Amniotic epithelial cell (primary cell): ENCODE data around the gene MGMT.

Experiments
- DNase-seq: peaks from one replicate; pipeline ENCODE4 v3.0.0-alpha.2; 2010; ENCODE audit warnings: low read depth

The MGMT gene

DNA sequence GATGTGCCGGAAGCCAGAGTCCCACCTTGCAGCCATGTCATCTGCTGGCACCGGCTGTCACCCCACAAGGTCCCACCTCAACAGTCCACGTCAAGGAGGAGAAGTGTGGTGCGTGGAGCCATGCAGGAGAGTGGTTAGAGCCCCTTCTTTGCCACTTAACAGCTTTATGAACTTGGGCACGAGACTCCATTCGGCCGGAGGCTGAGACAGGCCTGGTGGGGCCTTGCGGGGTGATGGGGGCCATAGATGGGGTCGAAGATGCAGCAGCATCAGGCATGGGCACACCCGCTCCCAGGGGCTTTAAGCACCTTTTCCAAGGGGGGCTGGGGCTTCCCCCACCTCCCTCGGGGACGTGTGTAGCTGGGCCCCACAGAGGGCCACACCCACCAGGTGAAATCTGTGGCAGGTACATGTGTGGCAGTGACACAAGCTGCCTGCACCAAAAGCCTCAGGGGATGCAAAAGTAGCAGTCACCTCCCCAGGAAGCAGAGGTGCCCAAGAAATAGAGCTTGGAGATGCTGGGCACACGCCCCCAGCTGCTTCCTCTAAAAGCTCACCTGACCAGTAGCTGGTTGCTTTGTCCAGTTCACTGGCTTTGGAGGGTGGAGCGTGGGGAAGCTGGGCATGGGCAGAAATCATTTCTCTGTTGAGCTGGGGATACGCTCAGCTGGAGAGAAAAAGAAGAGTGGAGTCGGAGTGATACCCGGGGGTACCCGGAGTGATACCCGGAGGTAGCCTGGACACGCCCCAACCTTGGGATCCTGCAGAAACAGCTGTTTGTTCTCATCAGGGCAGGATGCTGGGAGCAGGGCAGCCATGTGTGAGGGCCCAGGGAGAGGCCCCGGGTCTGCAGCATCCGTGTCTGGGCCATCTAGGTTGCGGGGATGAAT lies 297.2 kb downstream of the MGMT start:
- DNase-seq = no peak

DNA sequence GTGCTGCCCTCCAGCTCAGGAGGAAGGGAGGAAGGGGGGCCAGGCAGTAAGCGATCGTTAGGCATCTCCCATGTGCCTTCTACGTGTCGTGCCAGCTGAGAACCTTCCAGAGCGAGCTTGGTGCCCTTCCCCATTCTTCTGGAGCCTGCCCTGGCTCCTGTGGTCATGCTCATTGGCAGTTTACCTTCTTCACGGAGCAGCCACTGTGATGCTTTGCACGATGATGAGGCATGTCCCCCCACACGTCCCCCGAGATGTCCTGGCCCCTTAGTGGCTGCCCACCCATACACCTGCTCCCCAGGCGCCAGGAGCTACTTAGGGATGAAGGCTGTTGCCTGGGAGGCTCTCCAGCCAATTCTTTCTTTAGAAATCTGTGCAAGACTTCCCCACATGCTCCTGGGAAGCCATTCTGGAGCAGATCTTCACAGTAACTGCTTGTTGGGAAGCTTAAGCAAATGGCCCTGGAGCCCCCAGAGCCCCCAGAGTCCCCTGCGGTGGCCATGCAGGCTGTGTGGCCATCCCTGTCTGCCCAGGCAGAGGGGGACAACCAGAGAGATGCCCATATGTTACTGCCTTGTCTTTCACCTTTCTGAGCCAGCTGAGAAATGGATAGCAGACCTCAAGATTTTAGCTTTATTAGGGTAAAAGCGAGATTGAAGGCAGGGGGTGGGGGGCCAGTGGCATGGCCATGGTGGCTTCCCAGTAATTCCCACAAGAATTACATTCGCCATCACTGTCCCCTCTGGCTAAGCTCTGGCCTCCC lies 298.0 kb downstream of the MGMT start:
- no peak for DNase-seq

DNA sequence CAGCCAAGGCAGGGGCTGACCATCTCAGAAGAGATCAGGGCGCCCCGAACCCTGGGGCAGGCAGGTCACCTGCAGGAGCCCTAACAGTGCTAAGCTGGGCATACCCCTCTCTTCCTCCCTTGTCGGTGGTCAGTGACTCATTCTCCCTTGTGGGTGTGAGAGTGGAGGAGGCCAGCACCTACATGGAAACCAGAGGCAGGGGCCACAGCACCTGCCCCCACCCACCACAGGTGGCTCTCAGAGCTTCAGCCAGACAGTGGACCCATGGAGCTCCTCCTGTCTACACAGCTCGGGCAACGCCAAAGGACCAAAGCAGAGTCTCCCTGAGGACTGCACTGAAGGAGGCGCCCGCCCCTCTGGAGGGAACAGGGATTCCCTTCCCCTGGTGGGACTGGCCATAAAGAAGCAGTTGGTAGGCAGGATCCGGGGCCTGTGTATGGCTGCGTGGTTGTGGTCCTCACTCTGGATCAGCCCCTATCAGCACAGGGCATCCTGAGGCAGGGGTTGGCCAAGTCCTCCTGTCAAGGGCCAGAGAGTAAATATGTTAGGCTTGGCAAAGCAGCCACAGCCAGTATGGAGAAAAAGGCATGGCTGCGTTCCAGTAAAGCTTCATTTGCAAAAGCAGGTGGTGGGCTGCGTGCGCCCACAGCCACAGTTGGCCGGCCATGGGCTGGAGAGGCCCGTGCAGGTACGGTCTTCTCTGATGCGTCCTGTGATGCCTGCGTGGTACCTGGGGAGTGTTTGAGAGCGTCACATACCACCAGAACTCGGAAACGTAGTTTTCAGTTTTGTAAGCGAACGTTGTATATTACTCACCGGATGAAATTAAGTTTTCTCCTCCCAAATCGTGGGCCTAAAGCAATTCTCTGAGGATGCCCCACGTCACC lies 298.9 kb downstream of the MGMT start:
- DNase-seq = no peak

DNA sequence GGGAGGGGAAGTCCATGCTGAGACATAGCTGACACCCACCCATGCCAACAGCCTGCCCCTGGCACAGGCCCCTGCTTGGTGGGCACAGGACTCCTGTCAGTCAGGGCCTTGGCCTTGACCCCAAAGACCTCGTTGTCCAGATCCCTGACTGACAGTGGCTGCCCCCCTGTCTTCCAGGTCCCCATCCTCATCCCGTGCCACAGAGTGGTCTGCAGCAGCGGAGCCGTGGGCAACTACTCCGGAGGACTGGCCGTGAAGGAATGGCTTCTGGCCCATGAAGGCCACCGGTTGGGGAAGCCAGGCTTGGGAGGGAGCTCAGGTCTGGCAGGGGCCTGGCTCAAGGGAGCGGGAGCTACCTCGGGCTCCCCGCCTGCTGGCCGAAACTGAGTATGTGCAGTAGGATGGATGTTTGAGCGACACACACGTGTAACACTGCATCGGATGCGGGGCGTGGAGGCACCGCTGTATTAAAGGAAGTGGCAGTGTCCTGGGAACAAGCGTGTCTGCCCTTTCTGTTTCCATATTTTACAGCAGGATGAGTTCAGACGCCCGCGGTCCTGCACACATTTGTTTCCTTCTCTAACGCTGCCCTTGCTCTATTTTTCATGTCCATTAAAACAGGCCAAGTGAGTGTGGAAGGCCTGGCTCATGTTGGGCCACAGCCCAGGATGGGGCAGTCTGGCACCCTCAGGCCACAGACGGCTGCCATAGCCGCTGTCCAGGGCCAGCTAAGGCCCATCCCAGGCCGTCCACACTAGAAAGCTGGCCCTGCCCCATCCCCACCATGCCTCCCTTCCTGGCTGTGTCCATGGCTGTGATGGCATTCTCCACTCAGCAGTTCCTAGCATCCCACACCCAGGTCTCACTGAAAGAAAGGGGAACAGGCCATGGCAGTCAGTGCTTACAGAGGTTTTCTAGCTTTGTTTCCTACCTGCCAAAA lies 299.8 kb downstream of the MGMT start:
- no peak for DNase-seq

DNA sequence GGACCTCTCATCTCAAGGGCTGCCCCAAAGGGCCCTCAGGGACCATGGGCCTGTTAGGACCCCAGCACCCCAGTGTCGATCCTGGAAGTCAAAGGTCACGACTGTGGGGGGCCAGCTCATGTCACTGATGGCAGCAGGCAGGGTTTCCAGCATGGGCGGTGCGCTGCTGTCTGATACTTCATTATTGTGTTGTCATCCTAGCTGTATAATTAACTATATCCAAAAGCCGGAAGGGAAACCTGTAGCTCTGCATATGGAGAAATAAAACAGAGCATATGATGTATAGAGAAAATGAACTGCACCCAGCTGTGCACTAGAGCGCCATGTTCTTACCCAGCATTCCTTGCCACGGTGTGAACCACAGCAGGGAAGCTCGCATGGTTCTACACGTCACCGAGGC lies 300.7 kb downstream of the MGMT start:
- no peak for DNase-seq

DNA sequence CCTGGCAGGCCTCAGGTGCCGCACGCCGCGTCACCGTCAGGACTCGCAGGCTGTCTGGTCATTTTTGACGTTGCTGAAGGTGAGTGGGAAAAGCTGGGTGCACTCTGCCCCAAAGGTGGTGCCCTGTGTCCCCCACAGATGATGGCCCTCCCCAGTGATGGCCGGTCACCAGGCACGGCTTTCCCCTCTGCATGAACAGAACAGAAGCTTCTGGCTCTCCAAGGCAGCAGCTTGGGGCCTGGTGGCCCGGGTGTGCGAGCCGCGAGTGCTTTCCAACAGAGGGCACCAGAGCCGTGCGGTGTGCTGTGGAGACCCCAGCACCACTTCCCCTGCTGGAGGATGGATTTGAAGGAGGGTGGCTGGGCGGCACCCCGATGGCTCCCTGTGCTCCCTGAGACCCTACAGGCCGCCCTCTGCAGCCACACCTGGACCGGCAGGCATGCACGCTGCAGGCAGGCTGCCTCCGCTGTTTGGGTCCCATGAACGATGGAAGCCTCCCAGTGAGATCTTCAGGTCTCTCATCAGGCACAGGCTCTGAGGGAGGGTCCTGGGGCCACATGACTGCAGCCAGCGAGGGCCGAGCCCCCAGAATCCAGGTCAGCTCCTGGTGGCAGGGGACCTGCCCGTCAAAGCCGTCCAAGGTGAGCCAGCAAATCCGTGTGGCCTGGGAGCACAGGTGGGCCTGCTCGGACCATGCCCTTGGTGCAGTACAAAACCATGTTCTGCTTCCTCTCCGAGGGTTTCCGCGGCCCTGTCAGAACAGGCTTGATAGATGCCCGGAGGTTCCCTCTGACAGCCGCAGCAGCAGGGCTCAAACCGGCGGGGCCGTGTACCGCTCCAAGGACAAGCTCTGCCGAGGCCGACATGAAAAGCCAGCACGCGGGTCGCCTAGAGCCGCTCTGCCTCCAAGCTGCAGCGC lies 301.7 kb downstream of the MGMT start:
- DNase-seq = no peak

DNA sequence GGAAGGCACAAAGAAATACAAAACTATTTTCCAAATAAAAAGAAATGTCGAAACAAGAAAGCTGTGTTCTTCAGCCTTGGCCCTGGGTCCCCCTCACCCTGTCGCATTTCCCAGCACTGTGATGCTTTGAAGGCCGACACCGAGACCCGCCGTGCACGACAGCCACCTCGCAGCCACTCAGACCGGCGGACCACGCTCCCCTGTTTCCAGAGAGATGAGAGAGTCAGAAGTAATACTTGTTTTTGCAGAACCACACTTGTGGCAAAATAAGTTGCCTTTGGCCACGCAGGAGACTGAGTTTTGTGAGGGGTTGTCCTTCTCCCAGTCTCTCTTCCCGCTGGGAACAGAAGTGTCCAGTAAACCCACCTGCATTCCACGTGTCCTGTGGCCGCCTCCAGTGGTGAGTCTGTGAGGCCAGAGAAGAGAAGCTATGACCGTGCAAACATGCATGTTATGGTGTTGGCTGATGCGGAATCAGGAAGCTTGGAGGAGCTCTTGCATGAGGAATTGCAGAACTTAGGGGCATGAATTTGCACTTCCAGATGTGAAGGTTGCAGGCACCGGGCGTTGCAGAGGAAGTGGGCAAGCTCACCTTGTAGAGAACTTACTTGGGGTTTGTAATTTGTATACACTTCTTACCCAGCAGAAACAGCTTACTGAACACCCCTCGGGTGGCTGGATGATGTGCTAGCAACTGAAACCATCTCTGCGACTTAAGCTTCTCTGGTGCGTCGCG lies 302.5 kb downstream of the MGMT start:
- no peak for DNase-seq

DNA sequence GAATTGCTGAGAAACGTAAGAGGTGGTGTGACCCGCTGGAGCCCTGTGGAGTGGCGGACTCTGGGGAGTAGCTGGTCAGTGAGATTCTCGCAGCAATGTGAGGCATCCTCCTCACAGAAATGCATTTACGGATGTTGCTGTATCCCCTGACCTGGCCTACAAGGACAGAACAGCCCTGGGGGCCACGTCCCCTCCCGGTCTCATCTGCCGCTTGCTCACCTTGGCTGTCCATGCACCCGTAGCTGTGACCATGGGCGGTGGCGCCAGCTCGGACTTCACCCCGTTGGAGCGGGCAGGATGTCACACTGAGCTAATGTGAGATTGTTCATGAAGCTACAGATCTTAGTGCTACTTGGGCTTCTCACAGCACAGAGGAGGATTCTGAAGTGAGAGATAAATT lies 303.2 kb downstream of the MGMT start:
- no peak for DNase-seq

DNA sequence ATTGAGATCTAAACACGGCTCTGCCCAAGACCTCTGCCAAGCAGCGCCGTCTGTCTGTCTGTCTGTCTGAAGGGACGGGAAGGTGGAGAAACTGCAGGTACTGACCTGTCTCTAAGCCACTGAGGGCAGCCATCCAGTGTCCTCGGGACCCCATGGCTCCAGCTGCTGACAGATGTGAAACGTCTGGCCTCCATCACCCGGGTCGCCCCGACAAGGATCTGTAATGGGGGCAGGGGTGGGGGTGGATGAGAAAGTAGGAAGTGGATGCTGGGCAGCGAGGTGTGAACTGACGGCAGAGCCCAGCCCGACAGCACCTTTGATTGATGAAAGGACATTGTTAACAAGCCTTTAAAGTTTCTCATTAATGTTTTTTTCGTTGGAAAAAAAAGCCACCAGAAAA lies 304.0 kb downstream of the MGMT start:
- no peak for DNase-seq

DNA sequence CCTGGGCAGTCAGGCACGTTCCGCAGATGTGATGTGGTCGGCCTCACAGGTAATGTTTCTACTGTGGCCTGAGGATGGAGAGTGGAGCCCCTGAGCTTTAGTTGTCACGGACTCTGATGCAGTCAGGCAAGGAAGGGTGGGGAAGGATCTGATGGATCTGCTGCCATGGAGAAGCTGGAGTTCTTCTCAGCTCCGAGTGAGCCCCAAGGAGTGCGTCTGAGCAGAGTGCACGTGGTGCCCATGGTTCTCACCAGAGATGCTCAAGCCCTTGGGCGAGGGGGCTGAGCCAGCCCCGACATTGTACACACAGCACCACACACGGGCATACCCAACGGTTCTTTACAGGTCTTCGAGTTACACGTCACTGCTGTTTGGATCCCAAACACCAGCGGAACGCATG lies 304.5 kb downstream of the MGMT start:
- DNase-seq = no peak

DNA sequence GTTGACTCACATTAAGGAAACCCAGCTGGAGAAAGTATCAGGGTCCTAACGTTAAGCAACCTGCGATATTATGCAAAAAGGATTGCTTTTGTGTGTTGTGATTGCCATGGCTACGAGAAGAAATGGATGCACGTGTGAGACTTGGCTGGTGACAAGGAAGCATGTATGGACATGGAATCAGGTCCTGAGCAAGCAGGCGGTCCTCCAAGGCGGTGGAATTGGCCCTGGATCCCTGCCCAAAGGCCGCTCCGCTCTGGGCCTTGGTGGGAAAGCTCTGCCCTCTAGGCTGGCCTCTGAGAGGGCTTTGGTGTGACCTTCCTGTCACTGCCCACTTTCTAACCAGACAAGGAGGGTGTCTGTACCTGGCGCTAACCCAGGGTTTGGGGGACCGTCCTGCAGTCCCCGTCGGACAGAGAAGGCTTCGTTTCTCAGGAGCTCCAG lies 305.0 kb downstream of the MGMT start:
- no peak for DNase-seq

DNA sequence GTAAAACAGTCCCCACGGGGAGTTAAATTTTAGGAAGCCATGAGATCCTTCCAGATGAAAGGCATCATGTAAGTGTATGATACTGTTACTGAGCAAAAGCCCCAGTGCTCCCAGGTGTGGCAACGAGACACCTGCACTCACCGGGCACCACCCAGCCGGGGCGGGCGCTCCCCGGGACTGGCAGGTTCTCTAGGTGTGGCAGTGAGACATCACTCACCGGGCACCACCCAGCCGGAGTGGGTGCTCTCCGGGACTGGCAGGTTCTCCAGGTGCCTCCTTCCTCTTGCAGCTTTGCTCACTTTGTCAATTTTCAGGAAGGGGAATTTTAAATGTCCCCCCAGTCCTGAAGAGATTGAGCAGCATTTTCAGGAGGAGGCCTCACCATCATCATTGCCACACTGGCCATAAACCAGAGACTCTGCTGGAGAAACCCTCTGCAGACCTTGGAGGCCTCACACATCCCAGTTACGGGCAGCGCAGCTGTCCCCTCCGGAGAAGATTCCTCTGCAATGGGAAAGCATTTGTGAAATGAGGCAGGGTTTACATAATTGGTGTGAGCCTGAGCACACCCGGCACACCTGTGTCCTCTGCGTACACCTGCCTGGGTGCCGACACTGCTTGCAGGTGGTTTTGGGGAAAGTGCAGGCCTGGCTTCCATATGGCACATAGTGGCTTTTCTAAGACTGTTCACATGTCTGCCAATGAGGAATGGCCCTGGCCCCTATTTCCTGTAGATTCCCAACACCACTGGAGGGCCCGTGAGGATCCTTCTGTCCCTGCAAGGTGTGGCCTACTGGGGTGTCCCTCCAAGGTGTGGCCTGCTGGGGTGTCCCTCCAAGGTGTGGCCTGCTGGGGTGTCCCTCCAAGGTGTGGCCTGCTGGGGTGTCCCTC lies 305.7 kb downstream of the MGMT start:
- no peak for DNase-seq

DNA sequence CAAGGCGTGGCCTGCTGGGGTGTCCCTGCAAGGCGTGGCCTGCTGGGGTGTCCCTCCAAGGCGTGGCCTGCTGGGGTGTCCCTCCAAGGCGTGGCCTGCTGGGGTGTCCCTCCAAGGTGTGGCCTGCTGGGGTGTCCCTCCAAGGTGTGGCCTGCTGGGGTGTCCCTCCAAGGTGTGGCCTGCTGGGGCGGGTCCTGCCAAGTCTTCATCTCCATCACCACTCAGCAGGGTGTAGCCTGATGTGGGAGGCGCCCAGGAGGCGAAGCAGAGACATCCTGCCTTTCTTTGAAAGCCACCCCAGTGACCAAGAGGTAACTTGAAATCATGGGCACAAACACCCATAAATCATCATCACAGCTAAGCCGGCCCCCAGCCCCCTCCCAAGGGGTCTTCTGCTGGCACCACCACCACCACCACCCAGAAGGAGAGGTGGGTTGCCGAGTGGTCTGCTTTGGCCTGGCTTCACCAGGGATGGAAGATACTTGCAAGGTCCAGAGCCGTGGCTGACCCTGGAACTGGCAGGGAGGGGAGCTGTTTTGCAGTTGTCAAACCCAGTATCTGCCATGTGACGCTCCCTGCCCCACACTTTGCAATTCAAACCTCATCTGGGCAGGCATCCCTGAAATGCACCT lies 306.4 kb downstream of the MGMT start:
- no peak for DNase-seq

DNA sequence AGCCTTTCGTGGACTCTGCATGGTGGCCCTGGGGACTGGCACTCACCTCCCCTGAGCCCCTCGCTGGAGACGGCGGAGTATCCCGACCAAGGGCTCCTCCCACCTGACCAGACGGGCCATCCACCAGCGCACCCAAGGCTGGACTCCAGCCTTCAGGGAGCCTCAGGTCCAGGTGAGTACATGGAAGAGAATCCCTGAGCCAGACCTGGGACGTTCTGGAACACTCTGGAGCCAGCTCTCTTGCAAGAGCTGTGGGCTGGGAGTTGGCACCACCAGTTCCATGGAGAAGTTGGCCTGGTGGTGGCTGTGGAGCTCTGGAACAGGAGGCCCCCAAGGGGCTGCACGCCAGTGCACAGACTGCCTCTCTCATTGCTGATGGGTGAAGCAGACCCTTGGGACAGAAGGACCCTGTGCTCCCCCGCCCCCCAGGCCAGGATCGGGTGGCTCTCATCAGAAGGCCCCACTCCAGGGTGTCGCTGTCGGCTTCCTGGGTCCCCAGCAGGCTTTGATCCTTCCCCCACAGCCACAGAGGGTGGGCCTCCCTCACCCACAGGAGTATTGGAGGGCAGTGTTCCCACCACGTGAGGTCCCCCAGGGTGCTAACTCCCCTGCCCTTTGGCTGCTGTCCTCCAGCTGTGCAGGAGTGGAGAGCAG lies 307.2 kb downstream of the MGMT start:
- DNase-seq = no peak

DNA sequence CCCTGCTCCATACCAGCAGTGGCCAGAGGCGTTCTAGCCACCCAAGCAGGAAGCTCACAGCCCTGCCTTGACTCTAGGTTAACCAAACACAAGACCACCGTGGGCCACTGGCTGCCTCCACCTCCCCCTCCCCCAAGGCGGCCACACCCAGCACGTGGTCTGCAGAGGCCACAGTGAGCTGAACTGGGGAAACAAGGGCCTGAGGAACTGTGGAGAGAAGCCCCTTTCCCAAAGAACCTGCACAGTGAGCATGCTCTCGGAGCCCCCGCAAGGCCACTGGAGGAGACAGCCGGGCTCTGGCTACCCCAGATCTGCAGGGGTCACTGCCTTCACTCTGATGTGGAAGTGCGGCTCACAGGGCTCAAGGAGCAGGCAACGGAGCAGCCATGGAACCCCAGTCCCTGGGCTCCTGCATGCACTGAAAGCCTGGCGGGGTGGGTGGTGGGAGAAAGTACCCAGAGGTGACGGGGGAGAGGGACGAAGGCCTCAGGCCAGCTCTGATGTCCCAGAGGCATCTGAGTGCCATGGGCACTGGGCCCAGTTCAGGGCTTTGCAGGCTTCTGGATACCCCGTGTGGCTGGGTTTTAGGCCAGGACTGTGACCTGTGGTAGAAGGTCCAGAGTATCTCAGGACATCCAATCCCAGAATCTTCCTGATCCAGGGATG lies 307.8 kb downstream of the MGMT start:
- no peak for DNase-seq

DNA sequence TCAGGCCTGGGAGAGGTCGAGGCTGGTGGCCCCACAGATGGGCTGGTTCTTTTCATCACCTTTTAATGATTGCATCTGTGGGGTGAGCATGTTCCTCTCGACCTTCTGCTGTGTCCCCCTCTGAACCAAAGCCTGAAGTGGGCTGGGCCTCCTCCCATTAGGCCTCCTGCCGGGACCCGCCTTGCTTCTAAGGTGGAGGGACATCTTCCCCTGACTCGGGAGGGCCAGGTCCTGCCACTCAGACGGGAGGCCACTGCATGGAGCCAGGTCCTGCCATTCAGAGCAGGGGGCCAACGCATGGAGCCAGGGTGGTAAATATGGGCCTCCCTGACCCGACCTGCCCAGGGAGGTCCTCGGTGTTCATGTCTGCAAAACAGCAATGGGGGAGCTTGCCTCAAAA lies 308.6 kb downstream of the MGMT start:
- no peak for DNase-seq

DNA sequence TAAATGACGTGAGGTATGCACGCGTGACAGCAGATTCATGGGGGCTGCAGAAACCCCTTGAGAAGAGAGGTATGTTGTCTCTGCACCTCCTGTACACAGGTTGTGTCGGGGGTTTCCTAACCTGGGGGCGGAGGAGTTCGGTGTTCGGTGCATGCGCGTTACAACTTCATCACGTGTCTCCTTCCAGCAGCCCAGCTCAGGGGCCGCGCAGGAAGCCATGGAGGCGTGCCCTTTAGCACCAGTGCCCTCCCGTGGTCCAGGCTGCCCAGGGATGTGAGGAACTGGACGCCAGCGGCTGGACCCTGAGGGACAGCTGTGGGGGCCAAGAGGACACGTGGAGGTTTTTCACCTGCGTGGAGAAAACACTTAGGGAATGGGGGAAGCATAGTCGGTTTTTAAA lies 310.6 kb downstream of the MGMT start:
- no peak for DNase-seq
